Activated T-helper 1 cell treated with anti-CD3 and anti-CD28 coated beads, Interleukin-12 subunit alpha, Interleukin-12 subunit beta, Interleukin-2, Interleukin-4 antibody, amounts not matched to agents 30 ng/mL and 10 ng/mL and 1 ng/mL, durations not matched to agents 14 hours and 24 hours and 36 hours (primary cell): ENCODE data around the gene SLIT1. TPM values are rescaled to one million over a fixed set of nuclear protein-coding genes. Genes with fewer than 3 reads are reported as not detected.

ENCODE experiments used
- DNase-seq: peaks from one replicate; pipeline ENCODE4 v3.0.0; 2021; ENCODE audit warnings: low spot score
- H3K27ac Mint-ChIP-seq: one replicate; pipeline ENCODE4 v1.8.0; 2021; ENCODE audit warnings: mild to moderate bottlenecking, mixed read lengths
- H3K27me3 Mint-ChIP-seq: one replicate; pipeline ENCODE4 v1.8.0; 2022; ENCODE audit warnings: mild to moderate bottlenecking, moderate library complexity, mixed read lengths; ENCODE audit not compliant: insufficient read depth
- H3K36me3 Mint-ChIP-seq: one replicate; pipeline ENCODE4 v1.8.0; 2021; ENCODE audit warnings: low read depth, mixed read lengths
- H3K4me1 Mint-ChIP-seq: one replicate; pipeline ENCODE4 v1.8.0; 2021; ENCODE audit warnings: low read depth, mixed read lengths
- H3K4me3 Mint-ChIP-seq: one replicate; pipeline ENCODE4 v1.8.0; 2021; ENCODE audit warnings: mild to moderate bottlenecking, moderate library complexity, mixed read lengths
- H3K9me3 Mint-ChIP-seq: one replicate; pipeline ENCODE4 v1.8.0; 2021; ENCODE audit warnings: mixed read lengths
- intact Hi-C: fragments of 100-400 bp; cut with micrococcal nuclease; formaldehyde crosslinking; loops from one replicate; pipeline ENCODE4 v1.15.1; 2024
- total RNA-seq: library from RNA; stranded (reverse); gene quantifications from 2 replicates; pipeline ENCODE4 v1.2.3, GENCODE V29; 2022

SLIT1 gene
- total RNA-seq, 1 donor from 2014 or later: 0.08 TPM

GRCh38 chr10:96999337-96999736 is 186.4 kb downstream of the SLIT1 start:
- H3K9me3 Mint-ChIP-seq: no peaks in the 10 kb centered on the region
- no peak overlapping the region for H3K4me3 Mint-ChIP-seq
- no peak for DNase-seq
- no peak overlapping the region for H3K27ac Mint-ChIP-seq
- intact Hi-C loops: no loop called here
- H3K4me1 Mint-ChIP-seq: peaks cover 4% of the 10 kb centered on the region
- H3K27me3 Mint-ChIP-seq: no peaks in the 10 kb centered on the region
- H3K36me3 Mint-ChIP-seq: no peaks in the 10 kb centered on the region

GRCh38 chr10:96998329-96998888 is 187.3 kb downstream of the SLIT1 start:
- peaks cover 4% of the 10 kb centered on the region for H3K4me1 Mint-ChIP-seq
- no peak overlapping the region for H3K27ac Mint-ChIP-seq
- H3K9me3 Mint-ChIP-seq: no peaks in the 10 kb centered on the region
- no peaks in the 10 kb centered on the region for H3K36me3 Mint-ChIP-seq
- intact Hi-C loops: no loop called here
- H3K27me3 Mint-ChIP-seq: no peaks in the 10 kb centered on the region
- no peak for DNase-seq
- H3K4me3 Mint-ChIP-seq: no peak overlapping the region

GRCh38 chr10:96996275-96996965 is 189.3 kb downstream of the SLIT1 start:
- Mint-ChIP-seq H3K36me3 (no peaks in the 10 kb centered on the region), H3K9me3 (no peaks in the 10 kb centered on the region), H3K4me3 (no peak overlapping the region), H3K4me1 (peaks cover 5% of the 10 kb centered on the region), H3K27ac (no peak overlapping the region), H3K27me3 (no peaks in the 10 kb centered on the region)
- no peak for DNase-seq
- intact Hi-C loops: no loop called here

GRCh38 chr10:96995851-96996250 is 189.9 kb downstream of the SLIT1 start:
- DNase-seq: no peak
- H3K27ac Mint-ChIP-seq: no peak overlapping the region
- H3K4me1 Mint-ChIP-seq: peaks cover 9% of the 10 kb centered on the region
- intact Hi-C loops: no loop called here
- no peak overlapping the region for H3K4me3 Mint-ChIP-seq
- no peaks in the 10 kb centered on the region for H3K9me3 Mint-ChIP-seq
- H3K27me3 Mint-ChIP-seq: no peaks in the 10 kb centered on the region
- no peaks in the 10 kb centered on the region for H3K36me3 Mint-ChIP-seq

- H3K27ac Mint-ChIP-seq: no peak overlapping the region
- H3K27me3 Mint-ChIP-seq: no peaks in the 10 kb centered on the region
- no peak overlapping the region for H3K4me3 Mint-ChIP-seq
- no peaks in the 10 kb centered on the region for H3K9me3 Mint-ChIP-seq
- DNase-seq: no peak
- H3K4me1 Mint-ChIP-seq: peaks cover 9% of the 10 kb centered on the region
- intact Hi-C loops: no loop called here
- no peaks in the 10 kb centered on the region for H3K36me3 Mint-ChIP-seq
Measured at GRCh38 chr10:96992721-96993120, 193.0 kb downstream of the SLIT1 start.

GRCh38 chr10:96991313-96991841 is 194.4 kb downstream of the SLIT1 start:
- intact Hi-C loops: loop anchor here (1.0 kb wide), 1 partner anchor 13 kb away; no protein-coding TSS in a partner anchor
- H3K4me1 Mint-ChIP-seq: peaks cover 9% of the 10 kb centered on the region
- H3K27ac Mint-ChIP-seq: no peak overlapping the region
- H3K4me3 Mint-ChIP-seq: no peak overlapping the region
- H3K27me3 Mint-ChIP-seq: peaks cover 2% of the 10 kb centered on the region
- no peaks in the 10 kb centered on the region for H3K36me3 Mint-ChIP-seq
- no peaks in the 10 kb centered on the region for H3K9me3 Mint-ChIP-seq
- no peak for DNase-seq

GRCh38 chr10:96988426-96988825 is 197.3 kb downstream of the SLIT1 start:
- Mint-ChIP-seq H3K27ac (no peak overlapping the region), H3K9me3 (no peaks in the 10 kb centered on the region), H3K4me1 (peaks cover 14% of the 10 kb centered on the region), H3K4me3 (no peak overlapping the region), H3K36me3 (no peaks in the 10 kb centered on the region), H3K27me3 (peaks cover 2% of the 10 kb centered on the region)
- intact Hi-C loops: no loop called here
- no peak for DNase-seq

- Mint-ChIP-seq H3K4me1 (peaks cover 14% of the 10 kb centered on the region), H3K27ac (no peak overlapping the region)
- intact Hi-C loops: no loop called here
Measured at GRCh38 chr10:96987842-96988175, 197.9 kb downstream of the SLIT1 start.

GRCh38 chr10:96987141-96987841 is 198.5 kb downstream of the SLIT1 start:
- intact Hi-C loops: no loop called here
- H3K4me3 Mint-ChIP-seq: no peak overlapping the region
- H3K36me3 Mint-ChIP-seq: peaks cover 6% of the 10 kb centered on the region
- peaks cover 14% of the 10 kb centered on the region for H3K4me1 Mint-ChIP-seq
- DNase-seq: no peak
- no peak overlapping the region for H3K27ac Mint-ChIP-seq
- H3K9me3 Mint-ChIP-seq: no peaks in the 10 kb centered on the region
- H3K27me3 Mint-ChIP-seq: peaks cover 2% of the 10 kb centered on the region

More at GRCh38 chr10:96987842-96988175, 197.9 kb downstream of the SLIT1 start:
- DNase-seq: no peak
- Mint-ChIP-seq H3K4me3 (no peak overlapping the region), H3K9me3 (no peaks in the 10 kb centered on the region), H3K27me3 (peaks cover 2% of the 10 kb centered on the region), H3K36me3 (peaks cover 2% of the 10 kb centered on the region)

- H3K36me3 Mint-ChIP-seq: peaks cover 14% of the 10 kb centered on the region
- peaks cover 13% of the 10 kb centered on the region for H3K4me1 Mint-ChIP-seq
- intact Hi-C loops: no loop called here
Measured at GRCh38 chr10:96986200-96986856, 199.4 kb downstream of the SLIT1 start.

GRCh38 chr10:96984541-96985131 is 201.1 kb downstream of the SLIT1 start:
- H3K36me3 Mint-ChIP-seq: peaks cover 21% of the 10 kb centered on the region
- peaks cover 11% of the 10 kb centered on the region for H3K4me1 Mint-ChIP-seq
- H3K27me3 Mint-ChIP-seq: peaks cover 2% of the 10 kb centered on the region
- intact Hi-C loops: no loop called here
- no peak for DNase-seq
- no peak overlapping the region for H3K27ac Mint-ChIP-seq
- H3K4me3 Mint-ChIP-seq: no peak overlapping the region
- no peaks in the 10 kb centered on the region for H3K9me3 Mint-ChIP-seq

More at GRCh38 chr10:96986200-96986856, 199.4 kb downstream of the SLIT1 start:
- no peak for DNase-seq
- Mint-ChIP-seq H3K27ac (no peak overlapping the region), H3K9me3 (no peaks in the 10 kb centered on the region), H3K27me3 (peaks cover 2% of the 10 kb centered on the region), H3K4me3 (no peak overlapping the region)

GRCh38 chr10:96982149-96982930 is 203.4 kb downstream of the SLIT1 start:
- Mint-ChIP-seq H3K27ac (no peak overlapping the region), H3K36me3 (peaks cover 22% of the 10 kb centered on the region), H3K4me3 (no peak overlapping the region), H3K4me1 (peaks cover 34% of the 10 kb centered on the region), H3K9me3 (no peaks in the 10 kb centered on the region), H3K27me3 (peaks cover 2% of the 10 kb centered on the region)
- intact Hi-C loops: no loop called here
- DNase-seq: no peak
